Measurements from ENCODE around the gene SLC11A2.

GRCh38 chr12:51067229-51067628 lies 41.0 kb upstream of the SLC11A2 start:
- TF ChIP-seq NCOA5 (CRISPR knock-in tag; IDR thresholded peaks at IDR 0.05) (no peak), PHB2 (IDR thresholded peaks at IDR 0.05; ENCODE audit: partially characterized antibody) (no peak), SMARCC2 (IDR thresholded peaks at IDR 0.05) (no peak), ZNF362 (CRISPR knock-in tag; IDR thresholded peaks at IDR 0.05; ENCODE audit: borderline replicate concordance) (no peak), POLR2A (IDR thresholded peaks at IDR 0.05; ENCODE audit: insufficient read depth in 1 of 2, low read depth in 2 of 2, low read length in 2 of 2) (no peak), MLLT10 (CRISPR knock-in tag; IDR thresholded peaks at IDR 0.05) (no peak)

Data from HepG2 (cell line).